Activated effector memory CD4-positive, alpha-beta T cell treated with anti-CD3 and anti-CD28 coated beads, Interleukin-2, amount 50 U/mL, for 16 hours (primary cell): Measurements from ENCODE around the gene ZRANB3.
"Not testable (repeated sequence)": the region's sequence is repeated elsewhere in the genome, so short reads cannot be mapped to it uniquely, and the experiment has no call there.

ENCODE experiments used
- DNase-seq: peaks from one replicate; pipeline ENCODE4 v3.0.0-alpha.2; 2020

The ZRANB3 gene

GRCh38 chr2:135113322-135113721 is 417.7 kb downstream of the ZRANB3 start:
- no peak for DNase-seq

DNA sequence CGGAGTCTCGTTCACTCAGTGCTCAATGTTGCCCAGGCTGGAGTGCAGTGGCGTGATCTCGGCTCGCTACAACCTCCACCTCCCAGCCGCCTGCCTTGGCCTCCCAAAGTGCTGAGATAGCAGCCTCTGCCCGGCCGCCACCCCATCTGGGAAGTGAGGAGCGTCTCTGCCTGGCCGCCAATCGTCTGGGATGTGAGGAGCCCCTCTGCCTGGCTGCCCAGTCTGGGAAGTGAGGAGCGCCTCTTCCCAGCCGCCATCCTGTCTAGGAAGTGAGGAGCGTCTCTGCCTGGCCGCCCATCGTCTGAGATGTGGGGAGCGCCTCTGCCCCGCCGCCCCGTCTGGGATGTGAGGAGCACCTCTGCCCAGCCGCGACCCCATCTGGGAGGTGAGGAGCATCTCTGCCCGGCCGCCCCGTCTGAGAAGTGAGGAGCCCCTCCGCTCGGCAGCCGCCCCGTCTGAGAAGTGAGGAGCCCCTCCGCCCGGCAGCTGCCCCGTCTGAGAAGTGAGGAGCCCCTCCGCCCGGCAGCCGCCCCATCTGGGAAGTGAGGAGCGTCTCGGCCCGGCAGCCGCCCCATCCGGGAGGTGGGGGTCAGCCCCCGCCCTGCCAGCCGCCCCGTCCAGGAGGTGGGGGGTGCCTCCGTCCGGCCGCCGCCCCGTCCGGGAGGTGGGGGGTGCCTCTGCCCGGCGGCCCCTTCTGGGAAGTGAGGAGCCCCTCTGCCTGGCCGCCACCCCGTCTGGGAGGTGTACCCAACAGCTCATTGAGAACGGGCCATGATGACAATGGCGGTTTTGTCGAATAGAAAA is 425.3 kb downstream of the ZRANB3 start:
- DNase-seq: not testable (repeated sequence)

- no peak for DNase-seq
These were observed 427.2 kb downstream of the ZRANB3 start for GRCh38 chr2:135103843-135104242.

DNA sequence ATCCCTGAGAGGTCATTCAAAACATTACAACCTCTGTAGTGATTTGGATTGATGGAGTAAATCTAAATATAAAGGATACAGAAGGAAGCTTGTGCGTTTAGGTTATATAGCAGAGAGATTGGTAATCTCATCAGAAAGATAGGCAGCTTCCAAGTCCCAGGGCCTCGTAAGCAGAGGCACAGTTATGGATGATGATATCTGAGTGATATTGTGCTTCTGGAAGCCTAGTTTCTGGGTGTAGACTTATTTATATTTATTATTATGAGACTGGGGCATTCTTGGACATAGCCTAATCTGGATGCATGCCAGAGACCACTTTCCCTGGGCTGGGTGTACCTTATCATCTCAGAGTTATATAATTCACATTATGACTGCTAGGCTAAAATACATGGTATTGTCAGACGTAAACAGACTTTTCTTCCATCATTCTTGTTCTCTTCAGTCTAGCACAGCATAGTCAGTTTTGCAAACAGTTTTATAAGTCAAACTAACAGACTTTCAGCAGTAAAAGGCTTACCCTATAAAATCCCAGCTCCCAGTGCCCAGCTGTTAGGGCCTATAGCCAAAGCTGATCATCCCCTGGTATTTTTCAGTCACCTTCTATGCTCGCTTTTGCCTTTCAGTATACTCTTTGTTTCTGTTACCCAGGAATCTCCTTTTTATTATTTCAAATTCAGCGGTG is 431.1 kb downstream of the ZRANB3 start:
- no peak for DNase-seq

- no peak for DNase-seq
These were observed 433.3 kb downstream of the ZRANB3 start for GRCh38 chr2:135097532-135098231.

GRCh38 chr2:135096665-135097446 is 434.2 kb downstream of the ZRANB3 start:
- no peak for DNase-seq

- no peak for DNase-seq
These were observed 435.4 kb downstream of the ZRANB3 start for GRCh38 chr2:135095591-135095990.

GRCh38 chr2:135094508-135094907 is 436.5 kb downstream of the ZRANB3 start:
- no peak for DNase-seq

GRCh38 chr2:135093670-135094330 is 437.2 kb downstream of the ZRANB3 start:
- no peak for DNase-seq

GRCh38 chr2:135093193-135093592 is 437.8 kb downstream of the ZRANB3 start:
- DNase-seq: no peak

DNA sequence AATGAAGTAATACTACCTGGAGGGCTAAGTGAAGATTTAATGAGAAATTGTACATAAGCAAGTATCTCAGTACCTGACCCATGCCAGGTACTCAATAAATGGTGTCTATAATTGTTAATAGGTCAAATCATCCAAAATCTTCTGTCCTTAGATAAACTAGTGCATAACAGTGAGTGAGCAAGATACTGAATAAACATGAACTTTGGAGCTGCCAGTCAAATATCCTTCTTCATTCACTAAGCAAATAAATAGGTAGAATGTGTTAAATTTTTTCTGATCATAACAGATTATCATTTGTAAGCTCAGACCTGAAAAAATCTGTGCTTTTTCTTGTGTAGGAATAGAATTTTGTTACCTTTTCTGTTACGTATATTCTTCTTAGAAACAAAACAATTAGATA is 439.3 kb downstream of the ZRANB3 start:
- DNase-seq: no peak

DNA sequence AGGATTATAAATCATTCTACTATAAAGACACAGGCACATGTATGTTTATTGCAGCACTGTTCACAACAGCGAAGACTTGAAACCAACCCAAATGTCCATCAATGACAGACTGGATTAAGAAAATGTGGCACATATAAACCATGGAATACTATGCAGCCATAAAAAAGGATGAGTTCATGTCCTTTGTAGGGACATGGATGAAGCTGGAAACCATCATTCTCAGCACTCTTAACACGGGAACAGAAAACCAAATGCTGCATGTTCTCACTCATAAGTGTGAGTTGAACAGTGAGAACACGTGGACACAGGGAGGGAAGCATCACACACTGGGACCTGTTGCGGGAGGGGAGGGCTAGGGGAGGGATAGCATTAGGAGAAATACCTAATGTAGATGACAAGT is 441.4 kb downstream of the ZRANB3 start:
- not testable (repeated sequence) for DNase-seq
